Hepatocyte (in vitro differentiated cells): Measurements from ENCODE around the gene MRGPRE. TPM values are rescaled to one million over a fixed set of nuclear protein-coding genes. Genes with fewer than 3 reads are reported as not detected.

Experiments used
- DNase-seq: peaks from one replicate; pipeline ENCODE4 v3.0.0-alpha.2; 2016; ENCODE audit warnings: low spot score
- H2AFZ ChIP-seq: fragments of 200-600 bp; sonication (generic); 2 replicates; pipeline ENCODE4 v1.6.0; 2016; ENCODE audit warnings: antibody characterized with exemption, mild to moderate bottlenecking
- H3K27ac ChIP-seq: fragments of 200-600 bp; sonication (generic); 2 replicates; pipeline ENCODE4 v1.5.1; 2016; ENCODE audit warnings: mild to moderate bottlenecking
- H3K27me3 ChIP-seq: fragments of 200-600 bp; sonication (generic); 2 replicates; pipeline ENCODE4 v1.6.1; 2016
- H3K36me3 ChIP-seq: fragments of 200-600 bp; sonication (generic); replicated peaks from 2 replicates; pipeline ENCODE4 v1.5.1; 2016; ENCODE audit warnings: low read depth; ENCODE audit not compliant: insufficient read depth
- H3K4me1 ChIP-seq: fragments of 200-600 bp; sonication (generic); 2 replicates; pipeline ENCODE4 v1.5.1; 2016; ENCODE audit warnings: mild to moderate bottlenecking, moderate library complexity; ENCODE audit not compliant: insufficient read depth
- H3K4me2 ChIP-seq: fragments of 200-600 bp; sonication (generic); 2 replicates; pipeline ENCODE4 v1.6.0; 2016
- H3K4me3 ChIP-seq: fragments of 200-600 bp; sonication (generic); 2 replicates; pipeline ENCODE4 v1.5.1; 2016; ENCODE audit warnings: mild to moderate bottlenecking
- H3K79me2 ChIP-seq: fragments of 200-600 bp; sonication (generic); 2 replicates; pipeline ENCODE4 v1.6.0; 2017; ENCODE audit warnings: mild to moderate bottlenecking
- H3K9me2 ChIP-seq: fragments of 200-600 bp; sonication (generic); replicated peaks from 2 replicates; pipeline ENCODE4 v1.6.0; 2017; ENCODE audit warnings: mild to moderate bottlenecking; ENCODE audit not compliant: insufficient read depth
- H3K9me3 ChIP-seq: fragments of 200-600 bp; sonication (generic); 2 replicates; pipeline ENCODE4 v1.5.1; 2016; ENCODE audit warnings: low read depth, mild to moderate bottlenecking
- H4K20me1 ChIP-seq: fragments of 200-600 bp; sonication (generic); 2 replicates; pipeline ENCODE4 v1.6.0; 2016; ENCODE audit warnings: mild to moderate bottlenecking; ENCODE audit not compliant: insufficient read depth, poor library complexity, severe bottlenecking
- CTCF ChIP-seq: fragments of 200-600 bp; sonication (generic); IDR thresholded peaks from 2 replicates; pipeline ENCODE4 v1.5.1; 2016; ENCODE audit warnings: antibody characterized with exemption, mild to moderate bottlenecking; ENCODE audit not compliant: poor library complexity
- EZH2 ChIP-seq: fragments of 200-600 bp; sonication (generic); IDR thresholded peaks from 2 replicates; pipeline ENCODE4 v1.6.1; 2016; ENCODE audit warnings: antibody characterized with exemption, mild to moderate bottlenecking, borderline replicate concordance
- EZH2phosphoT487 ChIP-seq: fragments of 200-600 bp; sonication (generic); IDR thresholded peaks from one replicate; pipeline ENCODE4 v1.6.1; 2018; ENCODE audit warnings: antibody characterized with exemption, mild to moderate bottlenecking, low read depth, moderate library complexity; ENCODE audit not compliant: unreplicated experiment, severe bottlenecking
- WGBS: methylation state at CpG from one replicate; pipeline ENCODE4 v1.1.6; 2016; ENCODE audit warnings: low lambda C conversion rate; ENCODE audit errors: missing lambda C conversion rate; 5-methylcytosine and 5-hydroxymethylcytosine counted together
- polyA plus RNA-seq: library from polyadenylated mRNA; unstranded; fragments of >200 nt; fragmentation: Nextera tagmentation; extraction: Ambion mirVana; gene quantifications from 2 replicates; pipeline ENCODE4 v1.2.1, GENCODE V29; 2016
- total RNA-seq: library from RNA; depleted of rRNA; stranded (reverse); fragments of >200 nt; gene quantifications from 2 replicates; pipeline ENCODE4 v1.2.3, GENCODE V29; 2014

Gene MRGPRE
- total and polyA plus RNA-seq, 2 experiments from 2014 or later = not detected

GRCh38 chr11:3222941-3223915, 9.0 kb downstream of the MRGPRE start:
- Histone ChIP-seq H3K27me3 (no peaks in the 10 kb centered on the region), H3K4me3 (no peak overlapping the region), H3K36me3 (no peaks in the 10 kb centered on the region), H3K27ac (no peak overlapping the region), H3K79me2 (no peaks in the 10 kb centered on the region), H4K20me1 (no peaks in the 10 kb centered on the region), H3K9me3 (no peaks in the 10 kb centered on the region), H3K4me2 (no peak overlapping the region), H3K4me1 (no peaks in the 10 kb centered on the region), H3K9me2 (no peaks in the 10 kb centered on the region), H2AFZ (no peak overlapping the region)
- 93% methylated on average over 36 of the region's 36 CpGs for WGBS
- DNase-seq = no peak
- TF ChIP-seq CTCF = no peak

GRCh38 chr11:3222003-3222855, 10.0 kb downstream of the MRGPRE start:
- no peak for DNase-seq
- no peaks in the 10 kb centered on the region for H3K9me3 ChIP-seq
- no peaks in the 10 kb centered on the region for H3K27me3 ChIP-seq
- no peaks in the 10 kb centered on the region for H3K4me1 ChIP-seq
- TF ChIP-seq EZH2phosphoT487 (no peak), EZH2 (no peak), CTCF (no peak)
- no peaks in the 10 kb centered on the region for H4K20me1 ChIP-seq
- no peak overlapping the region for H3K27ac ChIP-seq
- no peaks in the 10 kb centered on the region for H3K79me2 ChIP-seq
- H3K4me2 ChIP-seq = no peak overlapping the region
- WGBS = 92% methylated on average over 34 of the region's 37 CpGs
- no peaks in the 10 kb centered on the region for H3K9me2 ChIP-seq
- H3K4me3 ChIP-seq = no peak overlapping the region
- H3K36me3 ChIP-seq = no peaks in the 10 kb centered on the region
- no peak overlapping the region for H2AFZ ChIP-seq

- WGBS = 57% methylated on average over 27 of the region's 27 CpGs
- Histone ChIP-seq H3K9me3 (no peaks in the 10 kb centered on the region), H3K27ac (no peak overlapping the region), H3K9me2 (no peaks in the 10 kb centered on the region), H3K79me2 (no peaks in the 10 kb centered on the region), H3K4me1 (no peaks in the 10 kb centered on the region), H3K27me3 (no peaks in the 10 kb centered on the region), H3K4me3 (no peak overlapping the region), H2AFZ (no peak overlapping the region), H3K36me3 (no peaks in the 10 kb centered on the region), H3K4me2 (peak overlapping the region; percentile 37), H4K20me1 (no peaks in the 10 kb centered on the region)
- TF ChIP-seq EZH2phosphoT487 = no peak
- no peak for DNase-seq
These were observed 10.7 kb downstream of the MRGPRE start for GRCh38 chr11:3221408-3222002.
